ENCODE data around the gene DNAH2. TPM values are rescaled to one million over a fixed set of nuclear protein-coding genes. Genes with fewer than 3 reads are reported as not detected.
A peak's percentile ranks its signal among the peaks of the same experiment; 100 is the strongest.

Gene DNAH2
- total RNA-seq, 1 donor from 2014 or later, result 0.09 TPM

DNA sequence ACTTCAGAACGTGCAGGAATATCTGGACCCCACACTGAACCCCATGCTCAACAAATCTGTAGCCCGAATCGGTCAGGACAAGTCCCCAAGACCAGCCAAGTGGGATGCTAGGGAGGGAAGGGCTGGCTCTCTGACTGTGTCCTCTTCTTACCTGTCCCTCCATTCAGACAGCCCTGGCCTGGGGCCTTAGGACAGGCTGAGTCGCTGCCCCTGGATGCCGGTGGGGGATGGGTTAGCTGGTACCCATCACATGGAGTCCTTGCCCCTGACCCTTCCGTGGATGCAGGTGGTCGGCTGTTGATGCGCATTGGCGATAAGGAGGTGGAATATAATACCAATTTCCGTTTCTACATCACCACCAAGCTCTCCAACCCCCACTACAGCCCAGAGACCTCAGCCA, 100.5 kb downstream of the DNAH2 start:
- TF ChIP-seq, protein P1, sequence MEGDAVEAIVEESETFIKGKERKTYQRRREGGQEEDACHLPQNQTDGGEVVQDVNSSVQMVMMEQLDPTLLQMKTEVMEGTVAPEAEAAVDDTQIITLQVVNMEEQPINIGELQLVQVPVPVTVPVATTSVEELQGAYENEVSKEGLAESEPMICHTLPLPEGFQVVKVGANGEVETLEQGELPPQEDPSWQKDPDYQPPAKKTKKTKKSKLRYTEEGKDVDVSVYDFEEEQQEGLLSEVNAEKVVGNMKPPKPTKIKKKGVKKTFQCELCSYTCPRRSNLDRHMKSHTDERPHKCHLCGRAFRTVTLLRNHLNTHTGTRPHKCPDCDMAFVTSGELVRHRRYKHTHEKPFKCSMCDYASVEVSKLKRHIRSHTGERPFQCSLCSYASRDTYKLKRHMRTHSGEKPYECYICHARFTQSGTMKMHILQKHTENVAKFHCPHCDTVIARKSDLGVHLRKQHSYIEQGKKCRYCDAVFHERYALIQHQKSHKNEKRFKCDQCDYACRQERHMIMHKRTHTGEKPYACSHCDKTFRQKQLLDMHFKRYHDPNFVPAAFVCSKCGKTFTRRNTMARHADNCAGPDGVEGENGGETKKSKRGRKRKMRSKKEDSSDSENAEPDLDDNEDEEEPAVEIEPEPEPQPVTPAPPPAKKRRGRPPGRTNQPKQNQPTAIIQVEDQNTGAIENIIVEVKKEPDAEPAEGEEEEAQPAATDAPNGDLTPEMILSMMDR (IDR thresholded peaks at IDR 0.05), result no peak
- TF ChIP-seq EZH2phosphoT487 (IDR thresholded peaks at IDR 0.05), result no peak
- no peak for TF ChIP-seq EZH2 (IDR thresholded peaks at IDR 0.05)
- no peaks in the 10 kb centered on the region for H3K36me3 Mint-ChIP-seq
- Histone ChIP-seq H4K20me1 (ENCODE audit: low read depth) (no peaks in the 10 kb centered on the region), H3K9ac (no peak overlapping the region), H2AFZ (replicated peaks) (no peak overlapping the region), H3K4me2 (no peak overlapping the region), H3K79me2 (ENCODE audit: low read depth) (no peaks in the 10 kb centered on the region), H3K36me3 (no peaks in the 10 kb centered on the region), H3K9me3 (ENCODE audit: low read depth) (no peaks in the 10 kb centered on the region), H3K4me3 (no peak overlapping the region), H3F3A (ENCODE audit: low read depth) (no peaks in the 10 kb centered on the region), H3K27ac (no peak overlapping the region), H3K27me3 (peaks cover 3% of the 10 kb centered on the region), H3K4me1 (no peaks in the 10 kb centered on the region)
- H3K27me3 Mint-ChIP-seq (ENCODE audit: insufficient read depth, low read depth), result peaks cover 13% of the 10 kb centered on the region
- no peaks in the 10 kb centered on the region for H3K9me3 Mint-ChIP-seq
- no peaks in the 10 kb centered on the region for H3K4me1 Mint-ChIP-seq
- H3K27ac Mint-ChIP-seq, result peak overlapping the region; percentile 42
- no peak overlapping the region for H3K4me3 Mint-ChIP-seq
- DNase-seq (ENCODE audit: low spot score), result no peak

DNA sequence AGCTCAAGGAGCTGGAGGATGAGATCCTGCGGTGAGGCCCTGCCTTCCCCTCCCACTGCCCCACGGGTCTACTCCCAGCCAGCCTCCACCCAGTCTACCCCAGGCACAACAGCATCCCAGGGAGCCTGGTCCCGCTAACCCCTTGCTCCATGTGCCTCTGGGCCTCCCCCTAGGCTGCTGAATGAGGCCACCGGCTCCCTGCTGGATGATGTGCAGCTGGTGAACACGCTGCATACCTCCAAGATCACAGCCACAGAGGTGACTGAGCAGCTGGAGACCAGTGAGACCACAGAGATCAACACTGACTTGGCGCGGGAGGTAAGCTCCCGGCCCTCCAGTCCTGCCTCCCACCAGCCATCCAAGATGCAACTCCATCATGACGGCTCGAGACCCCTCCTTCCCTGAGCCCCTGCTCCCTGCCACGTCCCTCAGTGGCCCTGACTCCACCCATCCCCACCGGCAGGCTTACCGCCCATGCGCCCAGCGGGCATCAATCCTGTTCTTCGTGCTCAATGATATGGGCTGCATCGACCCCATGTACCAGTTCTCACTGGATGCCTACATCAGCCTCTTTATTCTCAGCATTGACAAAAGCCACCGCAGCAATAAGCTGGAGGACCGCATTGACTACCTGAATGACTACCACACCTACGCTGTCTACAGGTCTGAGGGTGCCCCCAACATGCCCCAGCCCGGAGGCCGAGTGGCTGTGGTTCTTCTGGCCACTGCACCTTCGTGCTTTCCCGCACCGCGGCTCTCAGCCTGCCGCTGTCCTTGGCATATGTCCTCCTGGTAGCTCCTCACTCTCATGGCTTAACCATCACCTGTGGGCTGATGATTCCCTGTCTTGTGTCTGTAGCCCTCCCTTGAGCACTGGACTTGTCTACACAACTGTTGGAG, 101.5 kb downstream of the DNAH2 start:
- no peak overlapping the region for H3K9ac ChIP-seq
- H3K9me3 ChIP-seq (ENCODE audit: low read depth), result no peaks in the 10 kb centered on the region
- H3K4me2 ChIP-seq, result no peak overlapping the region
- H2AFZ ChIP-seq (replicated peaks), result no peak overlapping the region
- no peaks in the 10 kb centered on the region for H3K9me3 Mint-ChIP-seq
- no peaks in the 10 kb centered on the region for H3K4me1 ChIP-seq
- no peaks in the 10 kb centered on the region for H3F3A ChIP-seq (ENCODE audit: low read depth)
- H4K20me1 ChIP-seq (ENCODE audit: low read depth), result no peaks in the 10 kb centered on the region
- DNase-seq (ENCODE audit: low spot score), result no peak
- H3K4me3 ChIP-seq, result no peak overlapping the region
- H3K4me1 Mint-ChIP-seq, result no peaks in the 10 kb centered on the region
- peaks cover 12% of the 10 kb centered on the region for H3K27me3 ChIP-seq
- peaks cover 13% of the 10 kb centered on the region for H3K27me3 Mint-ChIP-seq (ENCODE audit: insufficient read depth, low read depth)
- H3K79me2 ChIP-seq (ENCODE audit: low read depth), result no peaks in the 10 kb centered on the region
- TF ChIP-seq, protein P1 (IDR thresholded peaks at IDR 0.05), result no peak
- TF ChIP-seq EZH2 (IDR thresholded peaks at IDR 0.05), result no peak
- no peak for TF ChIP-seq EZH2phosphoT487 (IDR thresholded peaks at IDR 0.05)
- H3K36me3 Mint-ChIP-seq, result no peaks in the 10 kb centered on the region
- H3K27ac ChIP-seq, result no peak overlapping the region
- no peaks in the 10 kb centered on the region for H3K36me3 ChIP-seq
- H3K4me3 Mint-ChIP-seq, result peak overlapping the region; percentile 46
- peak overlapping the region; percentile 25 for H3K27ac Mint-ChIP-seq

DNA sequence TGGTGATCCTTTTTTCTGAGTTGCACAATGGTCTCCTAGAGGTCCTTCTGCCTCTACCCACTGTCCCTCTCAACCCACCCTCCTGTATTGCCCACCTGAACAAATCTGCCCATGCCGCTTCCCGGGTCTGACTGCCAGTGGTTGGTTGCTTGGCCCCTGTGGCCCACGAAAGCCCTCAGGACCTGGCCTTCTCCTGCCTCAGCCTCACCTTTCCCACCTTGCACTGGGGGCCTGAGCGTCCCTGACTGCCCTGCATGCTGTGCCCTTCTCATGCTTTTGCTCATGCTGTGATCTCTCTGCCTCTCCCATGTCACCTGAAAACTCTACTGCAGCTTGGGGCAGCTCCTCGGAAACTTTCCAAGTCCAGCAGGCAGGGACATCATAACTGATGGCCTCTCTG, 102.7 kb downstream of the DNAH2 start:
- no peaks in the 10 kb centered on the region for H3K79me2 ChIP-seq (ENCODE audit: low read depth)
- H3K4me3 ChIP-seq, result no peak overlapping the region
- no peaks in the 10 kb centered on the region for H3K9me3 ChIP-seq (ENCODE audit: low read depth)
- H2AFZ ChIP-seq (replicated peaks), result no peak overlapping the region
- H3K9ac ChIP-seq, result no peak overlapping the region
- H4K20me1 ChIP-seq (ENCODE audit: low read depth), result no peaks in the 10 kb centered on the region
- H3K4me2 ChIP-seq, result no peak overlapping the region
- H3K27me3 ChIP-seq, result peaks cover 25% of the 10 kb centered on the region
- Mint-ChIP-seq H3K27ac (no peak overlapping the region), H3K36me3 (no peaks in the 10 kb centered on the region), H3K9me3 (no peaks in the 10 kb centered on the region), H3K4me1 (peaks cover 2% of the 10 kb centered on the region), H3K4me3 (peak overlapping the region; percentile 8), H3K27me3 (ENCODE audit: insufficient read depth, low read depth) (peaks cover 13% of the 10 kb centered on the region)
- H3K36me3 ChIP-seq, result no peaks in the 10 kb centered on the region
- H3K4me1 ChIP-seq, result no peaks in the 10 kb centered on the region
- TF ChIP-seq, protein P1 (IDR thresholded peaks at IDR 0.05), result no peak
- TF ChIP-seq EZH2 (IDR thresholded peaks at IDR 0.05), result no peak
- TF ChIP-seq EZH2phosphoT487 (IDR thresholded peaks at IDR 0.05), result no peak
- H3F3A ChIP-seq (ENCODE audit: low read depth), result no peaks in the 10 kb centered on the region
- no peak for DNase-seq (ENCODE audit: low spot score)
- H3K27ac ChIP-seq, result no peak overlapping the region

All from neural progenitor cell (in vitro differentiated cells).